GM12865 (cell line): ENCODE data around the gene FKBP5.
"Not testable (repeated sequence)": the region's sequence is repeated elsewhere in the genome, so short reads cannot be mapped to it uniquely, and the experiment has no call there.

ENCODE experiments used
- DNase-seq: peaks from one replicate; pipeline ENCODE4 v3.0.0; 2010; ENCODE audit warnings: low read depth
- H3K4me3 ChIP-seq: 2 replicates; pipeline ENCODE4 v1.5.1; 2011; ENCODE audit warnings: mild to moderate bottlenecking, low read depth, low read length, control low read depth
- CTCF ChIP-seq: IDR thresholded peaks from 2 replicates; pipeline ENCODE4 v1.5.1; 2011; ENCODE audit warnings: low read length, control low read depth, low read depth, inconsistent platforms; ENCODE audit not compliant: insufficient read depth; ENCODE audit errors: missing control alignments

Gene FKBP5

GRCh38 chr6:35573495-35574110 lies 115.1 kb downstream of the FKBP5 start:
- DNase-seq: no peak
- no peak overlapping the region for H3K4me3 ChIP-seq
- no peak for TF ChIP-seq CTCF

- H3K4me3 ChIP-seq, DNase-seq: not testable (repeated sequence)
These were observed 117.8 kb downstream of the FKBP5 start for GRCh38 chr6:35570885-35571330.

GRCh38 chr6:35569011-35569461 lies 119.7 kb downstream of the FKBP5 start:
- peak; percentile 41 for TF ChIP-seq CTCF
- H3K4me3 ChIP-seq: no peak overlapping the region
- DNase-seq: peak; percentile 19

- no peak for DNase-seq
- TF ChIP-seq CTCF: no peak
- H3K4me3 ChIP-seq: no peak overlapping the region
These were observed 121.9 kb downstream of the FKBP5 start for GRCh38 chr6:35566794-35567193.

- no peak for TF ChIP-seq CTCF
- DNase-seq: no peak
These were observed 124.0 kb downstream of the FKBP5 start for GRCh38 chr6:35564733-35565132.

GRCh38 chr6:35562060-35562459 lies 126.7 kb downstream of the FKBP5 start:
- H3K4me3 ChIP-seq: no peak overlapping the region
- no peak for TF ChIP-seq CTCF
- no peak for DNase-seq

More at GRCh38 chr6:35564733-35565132, 124.0 kb downstream of the FKBP5 start:
- no peak overlapping the region for H3K4me3 ChIP-seq

- no peak for TF ChIP-seq CTCF
- no peak overlapping the region for H3K4me3 ChIP-seq
- no peak for DNase-seq
These were observed 127.6 kb downstream of the FKBP5 start for GRCh38 chr6:35561113-35561512.
